Vagina (tissue), 2 donors: Measurements from ENCODE around the gene RFLNA.

ENCODE experiments used
- POLR2A ChIP-seq, 2 donors: fragments of 450-650 bp; IDR thresholded peaks; one replicate each; pipeline ENCODE4 v1.6.1; 2017; ENCODE audit warnings: antibody characterized with exemption in 2 of 2, mild to moderate bottlenecking in 2 of 2, moderate library complexity in 2 of 2
- POLR2AphosphoS5 ChIP-seq, 2 donors: sonication (generic); formaldehyde crosslinking; IDR thresholded peaks; one replicate each; pipeline ENCODE4 v1.9.0; 2017; ENCODE audit warnings: antibody characterized with exemption in 2 of 2, mild to moderate bottlenecking in 2 of 2, low read depth in 1 of 2; ENCODE audit not compliant: insufficient read depth in 1 of 2

- TF ChIP-seq POLR2AphosphoS5 (IDR thresholded peaks at IDR 0.05; ENCODE audit: insufficient read depth in 1 of 2, low read depth in 1 of 2) (no peak), POLR2A (IDR thresholded peaks at IDR 0.05) (no peak)
These were observed 30.0 kb upstream of the RFLNA start for GRCh38 chr12:124264879-124265278.
